ENCODE results near the gene PLPP4. TPM values are rescaled to one million over a fixed set of nuclear protein-coding genes. Genes with fewer than 3 reads are reported as not detected.
A peak's percentile ranks its signal among the peaks of the same experiment; 100 is the strongest.

The PLPP4 gene
- total RNA-seq, 1 donor from 2014 or later: 5.3 TPM

- Histone ChIP-seq H3K4me3 (ENCODE audit: low read depth, low read length) (no peak overlapping the region), H3K36me3 (ENCODE audit: control insufficient read depth, insufficient read depth, low read length) (peaks cover 1% of the 10 kb centered on the region), H3K27me3 (ENCODE audit: control insufficient read depth, insufficient read depth, low read length) (no peaks in the 10 kb centered on the region)
- DNase-seq (ENCODE audit: low read depth): no peak
- no peak for TF ChIP-seq CTCF (IDR thresholded peaks at IDR 0.05; ENCODE audit: insufficient read depth, low read length, poor library complexity, severe bottlenecking)
Measured at GRCh38 chr10:120578134-120578533, 121.1 kb downstream of the PLPP4 start.

GRCh38 chr10:120578890-120579289 is 121.9 kb downstream of the PLPP4 start:
- DNase-seq (ENCODE audit: low read depth): no peak
- Histone ChIP-seq H3K27me3 (ENCODE audit: control insufficient read depth, insufficient read depth, low read length) (no peaks in the 10 kb centered on the region), H3K36me3 (ENCODE audit: control insufficient read depth, insufficient read depth, low read length) (peaks cover 1% of the 10 kb centered on the region), H3K4me3 (ENCODE audit: low read depth, low read length) (no peak overlapping the region)
- TF ChIP-seq CTCF (IDR thresholded peaks at IDR 0.05; ENCODE audit: insufficient read depth, low read length, poor library complexity, severe bottlenecking): no peak

GRCh38 chr10:120580918-120581895 is 124.2 kb downstream of the PLPP4 start:
- Histone ChIP-seq H3K27me3 (ENCODE audit: control insufficient read depth, insufficient read depth, low read length) (no peaks in the 10 kb centered on the region), H3K36me3 (ENCODE audit: control insufficient read depth, insufficient read depth, low read length) (no peaks in the 10 kb centered on the region), H3K4me3 (ENCODE audit: low read depth, low read length) (no peak overlapping the region)
- peak; percentile 26 for DNase-seq (ENCODE audit: low read depth)
- TF ChIP-seq CTCF (IDR thresholded peaks at IDR 0.05; ENCODE audit: insufficient read depth, low read length, poor library complexity, severe bottlenecking): peak; percentile 12

- Histone ChIP-seq H3K4me3 (ENCODE audit: low read depth, low read length) (no peak overlapping the region), H3K27me3 (ENCODE audit: control insufficient read depth, insufficient read depth, low read length) (no peaks in the 10 kb centered on the region), H3K36me3 (ENCODE audit: control insufficient read depth, insufficient read depth, low read length) (no peaks in the 10 kb centered on the region)
- no peak for DNase-seq (ENCODE audit: low read depth)
- TF ChIP-seq CTCF (IDR thresholded peaks at IDR 0.05; ENCODE audit: insufficient read depth, low read length, poor library complexity, severe bottlenecking): no peak
Measured at GRCh38 chr10:120582753-120583152, 125.7 kb downstream of the PLPP4 start.

GRCh38 chr10:120583424-120584108 is 126.5 kb downstream of the PLPP4 start:
- TF ChIP-seq CTCF (IDR thresholded peaks at IDR 0.05; ENCODE audit: insufficient read depth, low read length, poor library complexity, severe bottlenecking): no peak
- H3K36me3 ChIP-seq (ENCODE audit: control insufficient read depth, insufficient read depth, low read length): no peaks in the 10 kb centered on the region
- no peaks in the 10 kb centered on the region for H3K27me3 ChIP-seq (ENCODE audit: control insufficient read depth, insufficient read depth, low read length)
- no peak overlapping the region for H3K4me3 ChIP-seq (ENCODE audit: low read depth, low read length)
- no peak for DNase-seq (ENCODE audit: low read depth)

All from kidney epithelial cell (primary cell).